ENCODE measurements around the gene NKPD1.
"Not testable (repeated sequence)": the region's sequence is repeated elsewhere in the genome, so short reads cannot be mapped to it uniquely, and the experiment has no call there.

The NKPD1 gene

DNA sequence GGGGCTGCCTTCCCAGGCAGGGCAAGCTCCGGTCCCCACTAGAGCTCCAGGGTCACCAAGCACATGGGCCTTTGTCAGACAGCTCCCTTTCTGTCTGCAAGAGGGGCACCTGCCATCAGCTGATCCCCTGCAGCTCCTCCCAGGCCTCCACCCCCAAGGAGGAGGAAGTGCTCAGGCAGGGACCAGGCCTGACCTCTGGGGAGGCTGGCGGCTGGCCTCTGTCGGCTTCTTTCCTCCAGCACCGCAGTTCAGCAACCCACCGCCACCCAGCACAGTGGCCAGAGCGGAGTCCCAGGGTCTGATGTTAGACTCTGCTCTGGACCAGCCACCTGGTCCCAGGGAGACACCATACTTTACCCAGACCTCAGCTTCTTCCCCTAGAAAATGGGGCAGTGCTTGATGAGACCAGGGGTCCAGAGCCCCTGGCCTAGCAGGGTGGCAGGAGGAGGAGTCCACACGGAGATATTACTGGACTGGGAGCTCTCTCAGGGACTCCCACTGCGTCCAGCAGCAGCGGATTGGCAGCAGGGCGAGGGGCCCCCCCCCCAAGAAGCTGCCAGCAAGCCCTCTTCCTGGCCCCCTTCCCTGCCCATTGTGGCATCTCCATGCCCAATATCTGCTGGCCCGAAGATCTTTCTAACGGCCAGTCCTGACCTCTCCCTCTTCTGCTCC lies 24.1 kb downstream of the NKPD1 start:
- no peak for DNase-seq

DNA sequence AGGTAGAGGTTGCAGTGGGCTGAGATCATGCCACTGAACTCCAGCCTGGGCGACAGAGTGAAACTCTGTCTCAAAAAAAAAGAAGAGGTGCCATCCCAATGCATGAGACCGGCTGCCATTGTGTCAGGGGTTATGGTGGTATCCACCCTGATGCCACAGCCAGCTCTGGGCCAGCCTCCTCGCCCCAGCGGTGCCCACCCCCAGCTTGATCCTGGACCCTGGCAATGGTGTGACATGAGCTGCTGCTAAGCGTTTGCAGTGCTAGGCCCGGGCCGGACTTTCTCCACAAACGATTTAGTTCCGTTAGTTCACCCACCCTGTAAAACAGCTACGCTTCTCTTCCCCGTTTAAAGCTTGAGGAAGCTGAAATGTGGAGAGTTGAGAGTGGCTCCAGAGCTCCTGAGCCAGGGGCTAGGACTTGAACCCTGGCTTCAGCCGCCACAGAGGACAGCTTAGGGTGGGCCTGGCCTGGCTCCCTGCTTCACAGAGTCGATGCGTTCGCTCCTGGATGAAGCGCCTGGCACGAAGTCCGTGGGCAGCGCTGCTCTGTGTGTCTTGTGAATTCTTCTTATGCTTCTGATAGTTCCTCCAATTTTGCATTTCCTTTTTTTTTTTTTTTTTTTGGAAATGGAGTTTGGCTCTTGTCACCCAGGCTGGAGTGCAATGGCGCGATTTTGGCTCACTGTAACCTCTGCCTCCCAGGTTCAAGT lies 25.5 kb downstream of the NKPD1 start:
- DNase-seq: no peak

DNA sequence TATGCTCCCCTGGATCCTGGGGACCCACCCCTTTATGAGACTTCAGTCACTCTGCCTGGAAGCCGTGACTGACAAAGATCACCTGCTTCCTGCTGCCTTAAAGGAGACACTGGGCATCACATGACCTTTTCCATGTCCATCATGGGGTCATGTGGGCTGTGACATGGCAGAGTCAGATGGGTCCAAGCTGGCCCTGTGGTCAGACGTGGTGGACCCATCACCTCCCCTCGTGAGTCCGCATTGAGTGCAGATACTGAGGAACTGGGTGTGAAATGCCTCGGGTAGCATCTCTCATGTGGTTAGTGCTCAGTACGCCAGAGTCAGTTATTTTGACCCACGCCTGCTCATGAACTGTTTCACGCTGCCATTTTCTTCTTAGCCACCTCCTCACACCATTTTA lies 27.1 kb downstream of the NKPD1 start:
- no peak for DNase-seq

DNA sequence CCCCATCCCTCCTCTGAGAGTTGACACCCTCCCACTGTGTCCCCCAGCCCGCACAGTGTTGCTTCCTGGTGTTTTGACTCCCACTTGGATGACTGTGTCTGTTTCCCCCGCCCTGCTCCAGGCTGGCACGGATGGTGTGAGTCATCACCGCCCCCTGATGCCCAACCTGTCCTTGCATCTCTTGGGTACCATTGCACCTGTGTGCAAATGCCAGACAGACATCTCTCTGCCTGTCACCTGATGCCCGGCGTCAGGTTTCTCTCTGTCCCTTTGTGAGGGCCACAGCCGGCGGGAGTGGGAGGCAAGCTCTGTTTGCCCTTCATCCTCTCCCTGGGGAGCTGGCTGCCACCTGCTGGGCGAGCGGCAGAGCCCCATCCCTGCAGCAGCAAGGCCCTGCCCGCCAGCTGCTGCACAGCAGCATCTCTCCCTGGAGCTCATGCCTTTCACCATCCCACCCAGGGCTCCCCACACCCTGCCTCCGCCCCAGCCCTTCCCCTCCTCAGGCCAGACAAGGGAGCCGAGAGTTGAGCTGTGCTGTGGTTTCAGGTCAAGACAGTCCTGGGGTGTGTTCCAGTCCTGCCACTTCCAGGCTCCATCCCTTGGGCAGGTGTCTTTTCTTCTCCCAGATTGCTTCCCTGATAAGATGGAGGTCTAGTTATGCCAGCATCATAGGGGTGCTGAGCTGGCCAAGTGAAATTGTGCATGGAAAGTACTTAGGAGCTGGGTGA lies 29.7 kb downstream of the NKPD1 start:
- peak; percentile 95 for DNase-seq

DNA sequence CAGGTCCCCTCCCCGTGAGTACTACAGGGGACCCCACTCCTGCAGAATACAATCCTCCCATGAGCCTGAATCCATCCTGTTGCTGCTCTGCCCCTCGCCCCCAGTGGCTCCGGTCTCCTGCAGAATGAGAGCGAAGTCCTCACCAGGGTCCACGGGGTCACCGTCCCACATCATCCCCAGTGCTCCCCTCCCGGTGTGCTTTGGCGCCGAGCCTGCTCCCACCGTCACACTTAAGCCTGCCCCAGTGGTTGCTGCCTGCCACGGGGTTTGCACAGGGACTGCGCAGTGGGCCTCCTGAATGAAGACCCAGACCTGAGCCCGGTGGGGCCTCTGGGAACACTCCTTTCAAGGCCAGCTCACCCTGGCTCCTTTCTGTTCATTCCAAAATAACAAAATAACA lies 30.5 kb downstream of the NKPD1 start:
- no peak for DNase-seq

DNA sequence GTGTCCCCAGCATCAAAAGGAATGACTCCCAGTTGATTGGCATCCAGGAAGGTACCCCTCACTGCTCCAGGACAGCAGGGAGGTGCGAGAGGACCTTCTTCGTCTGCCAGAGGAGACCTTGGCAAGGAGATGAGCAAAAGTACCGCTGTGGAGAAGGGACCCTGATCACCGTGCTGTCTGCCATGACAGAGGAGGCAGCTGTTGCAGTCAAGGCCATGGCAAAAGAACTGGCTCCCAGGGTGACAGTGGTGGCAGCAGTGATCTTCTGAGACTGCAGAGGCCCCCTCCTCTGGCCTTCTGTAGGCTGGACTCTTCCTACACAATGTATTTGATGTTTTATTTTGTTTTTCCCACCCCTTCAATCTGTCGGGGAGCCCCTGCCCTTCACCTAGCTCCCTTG lies 32.0 kb downstream of the NKPD1 start:
- no peak for DNase-seq

DNA sequence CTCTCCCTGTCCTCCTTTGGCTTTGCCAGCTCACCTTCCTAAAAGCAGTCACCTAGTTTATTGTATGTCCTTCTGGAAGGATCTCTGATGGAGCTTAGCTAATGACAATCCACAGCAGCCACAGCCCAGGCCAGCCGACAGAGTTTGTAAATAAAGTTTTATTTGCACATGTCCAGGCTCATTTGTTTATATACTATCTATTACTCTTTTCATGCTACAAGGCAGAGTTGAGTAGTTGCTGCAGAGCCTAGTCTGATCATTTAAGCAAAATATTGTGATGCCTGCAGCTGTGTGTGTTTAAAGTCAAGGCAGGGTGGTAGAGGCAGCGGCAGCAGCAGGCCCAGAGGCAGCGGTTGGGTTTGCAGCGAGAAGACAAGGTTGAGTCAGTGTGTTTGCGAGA lies 32.6 kb downstream of the NKPD1 start:
- DNase-seq: no peak

DNA sequence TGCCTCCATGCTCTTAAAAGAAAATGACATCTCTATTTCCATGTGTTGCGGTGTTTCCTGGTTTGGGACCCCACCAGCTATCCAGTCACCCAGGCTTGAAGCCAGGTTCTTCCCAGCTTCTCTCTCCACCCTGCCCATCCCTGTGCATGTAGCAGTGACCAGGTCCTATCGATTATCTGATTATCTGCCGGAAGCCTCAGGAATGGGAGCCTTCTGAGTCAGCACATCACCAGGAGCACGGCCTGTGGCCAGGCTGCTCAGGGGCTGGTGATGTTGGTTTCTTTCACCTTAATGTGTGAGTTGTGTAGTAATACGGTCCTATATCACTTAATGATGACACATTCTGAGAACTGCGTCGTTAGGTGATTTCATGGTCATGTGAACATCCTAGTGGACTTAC lies 34.1 kb downstream of the NKPD1 start:
- no peak for DNase-seq

DNA sequence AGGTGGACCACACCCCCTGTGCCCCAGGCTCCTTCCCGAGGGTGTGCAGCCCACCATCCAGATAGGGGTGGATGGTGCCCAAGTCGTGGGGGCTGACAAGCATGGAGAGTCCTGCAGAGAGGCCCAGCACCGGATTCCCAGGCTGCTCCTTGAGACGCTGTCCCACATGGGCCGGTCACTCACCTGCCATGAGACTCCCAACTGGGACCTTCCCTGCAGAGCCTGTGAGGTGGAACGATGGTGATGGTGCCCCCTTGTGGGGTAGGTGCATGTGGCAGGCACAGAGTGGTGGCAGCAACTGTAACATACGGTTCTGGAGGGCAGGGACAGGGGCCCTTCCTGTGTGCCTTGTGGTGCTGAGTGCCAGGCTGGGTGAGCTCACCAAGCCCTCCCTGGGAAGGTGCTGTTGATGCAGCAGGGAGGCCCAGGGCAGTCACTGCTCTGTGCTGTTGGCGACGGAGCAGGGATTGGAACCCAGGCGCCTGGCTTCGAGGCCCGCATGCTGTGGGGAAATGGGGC lies 34.7 kb downstream of the NKPD1 start:
- DNase-seq: no peak

DNA sequence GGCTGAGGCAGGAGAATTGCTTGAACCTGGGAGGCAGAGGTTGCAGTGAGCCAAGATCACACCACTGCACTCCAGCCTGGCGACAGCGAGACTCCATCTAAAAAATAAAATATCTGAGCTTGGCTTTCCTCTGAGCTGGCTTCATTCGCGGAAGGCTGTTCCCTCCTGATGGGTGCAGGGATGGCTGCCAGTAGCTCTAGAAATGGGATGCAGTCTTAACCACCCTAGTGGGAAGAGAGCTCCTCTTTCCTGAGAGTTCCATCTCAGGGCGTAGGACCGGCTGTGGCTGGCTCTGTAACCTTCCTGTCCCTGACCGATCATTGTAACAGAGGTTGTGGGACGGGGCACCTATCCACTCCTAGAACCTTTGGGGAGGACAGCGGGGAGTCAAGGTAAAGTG lies 35.4 kb downstream of the NKPD1 start:
- no peak for DNase-seq

DNA sequence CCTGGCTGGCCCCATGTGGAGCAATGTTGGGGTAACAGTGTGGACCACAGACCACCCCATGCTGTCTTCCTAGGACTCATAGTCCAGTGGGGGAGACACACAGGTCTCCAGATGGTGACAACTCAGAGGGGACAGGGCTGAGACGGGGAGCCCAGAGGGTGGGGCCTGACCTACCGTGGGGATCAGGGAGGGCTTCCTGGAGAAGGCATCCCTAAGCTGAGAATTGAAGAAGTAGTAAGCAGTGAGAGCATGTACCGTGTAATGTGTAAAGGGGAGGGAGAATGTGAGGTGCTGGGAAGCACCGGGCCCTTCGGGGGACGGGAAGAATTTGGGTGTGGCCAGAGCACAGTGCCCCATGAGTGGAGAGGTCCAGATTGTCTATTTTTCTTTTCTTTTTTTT lies 36.8 kb downstream of the NKPD1 start:
- DNase-seq: no peak

DNA sequence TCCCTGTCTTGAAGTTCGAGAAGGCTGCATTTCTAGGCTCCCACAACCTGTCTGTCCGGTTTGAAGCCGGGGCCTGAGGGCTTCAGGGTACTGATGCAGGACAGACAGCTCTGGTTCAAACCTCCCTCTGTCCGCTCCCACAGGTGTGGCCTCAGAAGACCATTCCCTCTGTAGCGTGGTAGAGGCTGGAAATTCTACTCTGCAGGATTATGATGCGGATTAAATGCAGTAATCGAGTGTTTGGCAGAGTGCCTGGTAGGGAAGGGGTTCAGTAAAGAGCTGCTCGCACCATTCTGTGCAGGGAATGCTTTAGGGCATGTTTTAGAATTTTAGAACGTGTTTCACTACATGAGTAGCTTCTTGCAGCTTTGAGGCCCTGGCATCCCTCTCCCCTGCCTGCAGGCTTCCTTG lies 37.3 kb downstream of the NKPD1 start:
- no peak for DNase-seq

DNA sequence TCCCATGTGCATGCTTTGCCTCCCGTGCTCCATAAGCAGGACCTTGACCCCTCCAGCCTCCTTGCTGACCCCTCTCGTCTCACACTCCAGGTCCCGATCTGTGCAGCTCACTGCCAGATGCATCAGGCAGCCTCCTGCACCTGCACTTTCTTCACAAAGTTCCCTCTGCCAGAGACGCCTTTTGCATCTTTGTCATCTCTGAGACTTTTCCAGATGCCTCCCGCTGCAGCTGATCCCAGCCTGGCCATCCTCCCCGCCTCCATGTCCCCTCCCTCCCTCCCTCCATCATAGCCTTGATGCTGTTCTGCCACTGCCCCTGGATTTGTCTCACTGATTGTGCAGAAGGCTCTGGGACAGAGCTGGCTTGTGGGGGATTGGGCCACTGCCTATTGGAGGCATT lies 38.0 kb downstream of the NKPD1 start:
- no peak for DNase-seq

DNA sequence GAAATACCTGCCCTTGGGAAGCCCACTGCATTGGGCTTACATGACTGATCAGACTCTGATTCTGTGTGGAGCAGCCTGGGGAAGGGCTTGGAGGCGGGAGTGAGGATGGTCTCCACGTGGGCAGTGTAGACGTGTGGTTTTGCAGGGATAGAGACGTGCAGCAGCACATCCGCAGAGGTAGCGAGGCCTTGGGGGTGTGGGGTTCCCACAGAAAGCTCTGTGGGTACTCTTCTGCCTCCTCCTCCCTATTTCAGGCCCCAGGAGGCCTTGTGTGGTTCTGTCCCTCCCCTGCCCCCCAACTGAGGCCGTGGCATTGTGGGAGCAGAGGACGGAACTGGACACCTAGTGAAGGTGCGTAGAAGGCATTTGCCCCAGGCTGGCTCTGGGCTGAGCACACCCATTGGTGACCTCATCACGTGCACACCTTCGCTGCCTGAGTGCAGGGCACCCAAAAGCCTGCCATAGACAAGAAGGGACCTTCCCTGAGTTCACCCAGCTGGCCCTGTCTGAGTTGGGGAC lies 38.9 kb downstream of the NKPD1 start:
- DNase-seq: no peak

DNA sequence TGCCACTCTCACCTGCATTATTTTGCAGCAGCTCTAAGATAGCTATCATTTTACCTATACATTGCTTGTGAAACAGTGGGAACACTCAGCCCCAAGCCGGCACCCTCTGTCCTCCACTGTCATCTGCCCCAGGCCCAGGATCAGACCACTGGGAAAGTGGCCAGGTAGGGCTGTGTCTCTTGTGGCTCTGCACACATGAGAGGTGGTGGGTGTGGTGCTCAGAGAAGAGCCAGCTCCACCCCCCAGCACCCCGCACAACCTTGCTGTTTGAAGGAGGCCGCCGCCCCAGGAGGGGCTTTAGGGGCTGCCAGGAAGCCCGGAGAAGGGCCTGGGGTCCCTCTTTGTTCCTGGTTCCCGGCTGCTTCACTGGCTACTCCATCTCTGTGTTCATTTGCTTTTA lies 41.2 kb downstream of the NKPD1 start:
- DNase-seq: no peak

DNA sequence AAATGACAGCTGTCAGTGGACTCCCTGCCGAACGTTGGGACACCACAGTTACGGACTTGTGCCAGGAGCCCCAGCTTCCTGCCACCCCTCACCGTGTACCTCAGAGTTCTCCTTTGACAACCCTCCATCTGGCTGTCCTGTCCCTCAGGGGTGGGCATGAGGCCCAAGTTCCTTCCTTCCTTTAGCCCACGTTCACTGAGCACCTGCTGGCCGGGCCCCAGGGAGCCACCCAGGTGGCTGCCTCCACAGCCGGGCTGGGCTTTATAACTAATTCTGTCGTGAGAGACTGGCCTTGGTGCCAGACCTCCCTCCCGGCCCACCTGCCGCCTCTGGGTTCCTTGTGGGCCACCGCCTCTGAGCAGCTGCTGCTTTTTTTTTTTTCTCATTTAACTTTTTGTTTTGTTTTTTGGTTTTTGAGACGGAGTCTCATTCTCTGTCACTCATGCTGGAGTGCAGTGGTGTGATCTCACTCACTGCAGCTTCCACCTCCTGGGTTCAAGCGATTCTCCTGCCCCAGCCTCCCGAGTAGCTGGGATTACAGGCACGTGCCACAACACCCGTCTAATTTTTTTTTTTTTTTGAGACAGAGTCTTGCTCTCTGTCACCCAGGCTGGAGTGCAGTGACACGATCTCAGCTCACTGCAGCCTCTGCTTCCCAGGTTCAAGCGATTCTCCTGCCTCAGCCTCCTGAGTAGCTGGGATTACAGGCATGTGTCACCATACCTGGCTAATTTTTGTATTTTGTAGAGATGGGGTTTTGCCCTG lies 42.0 kb downstream of the NKPD1 start:
- not testable (repeated sequence) for DNase-seq

DNA sequence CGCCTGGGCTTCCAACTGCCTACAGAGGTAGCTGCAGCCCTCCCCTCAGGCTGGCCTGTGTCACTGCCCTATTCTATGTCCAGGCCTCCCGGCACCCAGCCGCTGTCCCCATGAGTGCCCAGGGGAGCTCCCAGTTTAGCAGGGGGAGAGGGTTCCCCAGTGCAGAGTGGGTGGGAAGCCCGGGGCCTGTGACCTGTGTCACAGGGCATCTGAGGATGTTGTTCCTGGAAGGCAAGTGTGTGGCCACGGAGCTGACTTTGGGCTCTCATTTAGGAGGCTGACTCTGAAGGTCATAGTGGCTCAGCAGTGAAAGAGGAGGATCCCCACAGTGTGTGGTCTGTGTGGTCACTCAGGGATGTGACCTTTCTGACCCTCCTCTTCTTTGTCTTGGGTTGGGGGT lies 42.7 kb downstream of the NKPD1 start:
- no peak for DNase-seq

DNA sequence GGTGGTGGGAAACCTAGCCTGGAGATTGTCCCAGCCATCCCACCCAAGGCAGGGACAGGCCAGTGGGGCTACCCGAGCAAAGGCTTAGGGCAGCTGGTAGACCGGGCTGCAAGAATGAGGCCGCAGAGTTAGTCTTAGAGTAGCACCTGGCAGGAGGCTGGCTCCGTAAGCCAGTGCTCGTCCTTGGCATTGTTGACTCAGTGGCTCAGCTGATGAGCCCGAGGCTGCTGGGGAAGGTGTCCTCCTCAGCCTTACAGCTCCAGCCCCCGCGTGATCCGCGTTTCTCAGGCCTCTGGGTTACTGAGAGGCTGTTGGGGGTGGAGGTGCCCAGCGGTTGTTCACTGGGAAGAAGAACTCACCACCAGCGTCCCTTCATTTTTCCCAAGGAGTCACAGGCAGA lies 43.1 kb downstream of the NKPD1 start:
- DNase-seq: no peak

DNA sequence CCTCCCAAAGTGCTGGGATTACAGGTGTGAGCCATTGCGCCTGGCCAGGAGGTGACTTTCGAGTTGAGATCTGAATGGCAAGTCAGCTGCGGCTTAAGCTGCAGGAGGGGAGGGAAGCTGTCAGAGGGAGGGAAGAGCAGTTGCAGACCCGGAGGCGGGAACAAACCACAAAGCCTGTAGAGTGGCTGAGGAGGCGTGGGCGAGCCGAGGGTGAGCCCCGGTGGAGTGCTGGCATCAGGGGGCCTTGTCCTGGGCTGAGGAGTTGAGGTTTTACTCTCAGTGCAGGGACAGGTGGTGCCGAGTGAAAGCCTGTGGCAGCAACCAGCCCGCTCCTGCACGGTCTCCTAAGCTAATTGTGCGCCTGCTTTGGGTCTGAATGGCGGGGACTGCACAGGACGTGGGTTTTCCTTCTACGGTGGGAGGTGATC lies 43.6 kb downstream of the NKPD1 start:
- no peak for DNase-seq

DNA sequence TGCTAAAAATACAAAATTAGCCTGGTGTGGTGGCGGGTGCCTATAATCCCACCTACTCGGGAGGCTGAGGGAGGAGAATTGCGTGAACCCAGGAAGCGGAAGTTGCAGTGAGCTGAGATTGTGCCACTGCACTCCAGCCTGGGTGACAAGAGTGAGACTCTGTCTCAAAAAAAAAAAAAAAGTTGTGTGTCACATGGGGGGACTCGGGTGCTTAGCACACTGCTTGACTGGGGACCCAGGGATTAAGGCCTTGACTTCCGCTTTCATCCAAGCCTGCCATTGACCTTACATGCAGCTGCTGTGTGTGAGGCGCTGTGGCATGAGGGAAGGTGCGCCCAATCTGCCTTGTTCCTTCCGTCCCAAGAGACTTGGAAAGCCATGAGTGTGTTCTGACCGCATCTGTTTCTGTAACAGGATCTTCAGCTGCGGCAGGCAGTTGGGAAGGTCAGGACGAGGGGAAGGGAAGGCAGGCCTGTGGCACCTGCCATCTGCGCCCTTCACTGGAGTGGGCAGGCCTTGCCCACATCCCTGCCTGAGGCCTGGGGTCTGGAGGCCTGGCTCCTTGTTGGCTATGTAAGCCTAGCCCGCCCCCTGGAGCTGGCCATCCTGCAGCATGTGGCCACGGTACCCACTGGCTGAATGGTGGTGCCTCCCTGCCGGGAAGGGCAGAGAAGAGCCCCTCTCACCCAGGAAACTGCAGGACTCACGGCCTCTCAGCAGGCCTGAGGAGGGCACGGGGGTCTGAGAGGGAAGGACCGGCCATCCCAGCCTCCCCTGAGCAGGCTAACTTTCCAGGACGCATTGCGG lies 44.8 kb downstream of the NKPD1 start:
- no peak for DNase-seq

DNA sequence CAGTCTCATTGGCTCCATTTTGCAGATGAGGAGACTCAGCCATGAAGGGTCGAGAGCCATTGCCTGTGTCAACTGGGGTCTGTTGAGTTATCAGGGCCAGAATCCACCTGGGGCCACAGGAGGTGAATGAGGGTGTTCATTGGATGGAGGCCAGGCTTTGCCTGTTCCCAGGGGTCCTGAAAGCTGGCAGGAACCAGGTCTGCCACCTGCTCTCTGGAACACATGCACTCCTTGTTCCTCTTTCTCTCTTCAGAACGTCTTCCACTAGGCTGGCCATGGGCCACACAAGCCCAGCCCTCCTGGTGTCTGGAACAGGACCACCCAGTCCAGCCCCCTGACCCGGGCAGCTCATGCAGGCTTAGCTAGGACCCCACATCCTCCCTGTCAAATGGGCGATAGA lies 46.7 kb downstream of the NKPD1 start:
- peak; percentile 34 for DNase-seq

DNA sequence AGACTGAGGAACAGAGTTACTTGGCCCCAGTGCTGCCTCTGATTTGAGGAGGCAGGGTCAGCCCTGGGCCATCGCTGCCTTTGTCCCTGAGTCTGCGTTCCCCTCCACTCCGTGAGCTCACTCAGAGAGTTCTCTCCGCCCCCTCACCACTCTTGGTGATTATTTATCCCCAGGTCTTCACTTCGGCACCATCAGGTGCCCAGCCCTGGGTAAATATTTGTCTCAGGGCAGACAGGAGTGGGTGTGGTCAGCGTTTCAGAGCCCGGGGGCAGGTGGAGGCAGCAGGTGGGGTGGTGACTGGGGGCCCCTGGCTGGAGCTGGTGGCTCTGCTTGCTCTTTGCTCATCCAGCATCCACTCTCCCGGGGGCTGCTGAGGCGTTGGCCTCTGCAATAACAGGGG lies 47.2 kb downstream of the NKPD1 start:
- peak; percentile 59 for DNase-seq

All from NCI-H1436 treated with DMSO at 0.1 percent for 48 hours (cell line).